ENCODE results near the gene LEMD2.
"Not testable (repeated sequence)": the region's sequence is repeated elsewhere in the genome, so short reads cannot be mapped to it uniquely, and the experiment has no call there.

Gene LEMD2

DNA sequence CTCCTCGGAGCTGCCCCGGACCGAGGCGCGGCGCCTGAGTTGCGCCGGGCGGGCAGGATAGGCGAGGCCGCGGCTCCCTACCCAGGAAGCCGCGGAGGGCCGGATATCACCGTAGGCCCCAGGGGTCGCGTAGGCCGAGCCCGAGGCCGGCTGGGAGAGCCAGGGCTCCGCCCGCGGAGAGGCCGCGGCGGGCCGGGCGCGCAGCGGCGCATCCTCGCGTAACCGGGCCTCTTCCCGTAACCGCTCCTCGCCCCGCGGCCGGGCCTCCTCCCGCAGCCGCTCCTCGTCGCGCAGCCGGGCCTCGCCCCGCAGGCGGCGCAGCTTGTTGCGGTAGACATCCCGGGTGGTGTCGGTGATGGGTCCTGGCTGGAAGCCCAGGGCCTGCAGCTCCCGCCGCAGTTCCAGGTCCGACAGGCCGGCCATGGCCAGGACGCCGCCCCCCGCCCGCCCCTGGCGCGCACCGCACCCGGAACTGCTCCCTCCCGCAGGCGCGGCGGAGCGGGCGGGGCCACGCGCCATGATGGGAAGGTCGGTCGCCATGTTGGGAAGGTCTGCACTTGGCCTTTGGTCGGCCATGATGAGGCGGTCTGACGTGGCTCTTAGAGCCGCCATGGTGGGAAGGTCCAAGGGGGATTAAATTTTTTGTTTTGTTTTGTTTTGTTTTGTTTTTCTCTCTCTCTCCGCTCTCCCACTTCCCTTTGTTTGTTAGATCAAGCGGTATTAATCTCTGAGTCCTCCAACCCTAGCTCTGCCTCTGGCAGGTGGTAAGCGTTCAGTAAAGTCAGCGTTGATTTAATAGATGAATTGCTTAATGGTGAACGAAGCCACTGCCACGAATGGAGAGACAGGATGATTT is at the start of gene LEMD2:
Gene LEMD2, minus strand, starts transcription at position 437 of the 856 bp plus-strand sequence. Its CDS starts 14 bp downstream, at position 423.
- DNase-seq (ENCODE audit: low spot score): peak; percentile 94

DNA sequence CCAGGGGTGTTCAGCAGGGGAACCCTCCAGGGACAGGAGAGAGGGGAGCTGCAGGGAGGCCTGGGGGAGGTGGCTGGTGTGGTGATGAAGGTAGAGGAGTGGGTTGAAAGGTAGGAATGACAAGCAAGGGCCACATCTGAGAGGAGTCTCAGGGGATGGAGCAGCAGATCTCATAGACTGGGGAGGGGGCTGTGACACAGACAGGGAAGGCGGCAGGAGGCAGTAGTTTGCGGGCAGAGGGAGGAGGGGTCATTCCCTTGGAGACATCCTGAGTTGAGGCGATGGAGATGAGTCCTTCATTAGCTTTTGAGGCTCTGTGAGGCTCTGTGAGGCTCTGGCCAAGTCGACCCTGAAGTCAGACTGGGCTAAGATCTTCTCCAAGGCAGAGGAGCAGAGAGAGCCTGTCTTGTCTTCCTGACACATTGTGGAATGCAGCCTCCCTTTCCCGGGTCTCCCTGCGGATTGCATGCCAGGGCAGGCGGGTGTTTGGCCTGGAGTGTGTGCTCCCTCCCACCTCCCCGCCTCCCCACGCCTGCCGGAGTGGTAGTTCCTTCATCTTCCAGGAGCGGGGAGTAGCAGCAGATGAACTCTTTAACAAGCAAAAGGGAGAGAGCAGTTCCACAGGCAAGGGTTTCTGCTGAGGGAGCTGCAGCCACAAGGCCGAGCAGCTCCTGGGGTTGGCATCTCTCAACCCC is 49.2 kb upstream of the LEMD2 start:
- DNase-seq (ENCODE audit: low spot score): no peak

DNA sequence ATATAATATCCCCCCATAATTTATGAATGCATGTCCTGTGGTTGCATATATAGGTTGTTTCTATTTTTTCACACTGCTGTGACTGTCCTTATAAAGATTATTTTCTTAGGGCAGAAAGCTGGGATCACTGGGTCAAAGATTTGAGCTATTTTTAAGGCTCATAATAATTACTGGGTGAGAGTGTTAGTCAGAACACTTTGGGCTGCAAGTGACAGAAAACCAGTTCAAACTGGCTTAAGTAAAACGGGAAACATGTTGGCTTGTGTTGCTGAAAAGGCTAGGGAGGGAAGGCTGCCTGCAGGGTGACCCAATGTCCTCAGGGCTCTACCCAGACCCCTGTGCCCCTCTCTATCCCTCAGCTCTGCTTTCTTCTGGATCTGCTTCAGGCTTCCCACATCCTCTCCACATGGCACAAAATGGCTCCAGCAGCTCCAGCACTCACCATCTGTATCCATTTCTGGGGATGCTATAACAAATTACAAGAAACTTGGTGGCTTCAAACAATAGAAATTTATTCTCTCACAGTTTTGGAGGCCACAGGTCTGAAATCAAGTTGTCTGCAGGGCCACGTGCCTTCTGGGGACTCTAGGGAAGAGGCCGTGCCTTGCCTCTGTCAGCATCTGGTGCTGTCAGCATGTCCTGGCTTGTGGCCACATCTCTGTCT is 48.0 kb upstream of the LEMD2 start:
- no peak for DNase-seq (ENCODE audit: low spot score)

DNA sequence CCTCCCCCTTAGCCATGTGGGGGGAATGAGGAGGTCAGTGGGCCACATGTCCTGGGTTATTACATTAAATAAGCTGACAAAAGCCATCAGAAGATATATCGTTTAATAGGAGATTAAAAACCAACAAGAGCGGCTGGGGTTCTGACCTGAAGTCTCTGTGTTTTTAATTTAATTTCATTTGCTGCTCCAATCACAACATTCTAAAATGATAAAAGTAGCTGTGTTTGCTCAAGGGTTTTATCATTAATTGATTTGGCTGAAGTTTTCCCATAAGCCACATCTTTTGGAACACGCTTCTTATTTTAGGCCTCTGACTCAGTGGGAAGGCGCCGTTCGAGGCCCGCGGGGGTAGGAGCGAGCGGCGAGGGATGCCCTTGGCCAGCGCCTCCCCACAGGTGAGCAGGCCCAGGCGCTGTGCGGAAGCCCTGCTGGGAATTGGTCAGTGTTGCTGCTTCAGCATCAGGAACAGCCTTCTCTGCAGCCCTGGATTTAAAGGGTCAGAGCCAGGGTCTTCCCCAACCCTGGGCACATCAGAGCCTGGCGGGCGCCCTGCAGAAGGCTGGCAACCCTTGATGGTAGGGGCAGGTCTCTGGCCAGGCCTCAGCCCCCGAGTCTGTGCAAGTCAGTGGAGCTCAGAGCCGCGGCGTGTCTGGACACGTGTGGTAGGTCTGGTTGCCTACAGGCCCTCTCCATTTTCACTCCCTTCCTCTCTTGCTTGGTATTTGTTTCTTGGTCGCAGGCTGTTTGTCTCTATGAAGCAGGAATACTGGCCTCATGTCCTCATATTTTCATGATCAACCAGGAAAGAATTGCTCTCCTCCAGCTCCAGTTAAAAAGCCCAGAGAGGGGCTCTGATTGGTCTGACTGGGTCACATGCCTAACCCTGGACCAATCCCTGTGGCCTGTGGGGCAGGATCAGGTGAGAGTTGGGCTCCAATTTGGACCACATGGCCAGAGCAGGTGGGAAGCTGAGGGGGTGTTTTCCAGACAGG is 45.8 kb upstream of the LEMD2 start:
- DNase-seq (ENCODE audit: low spot score): no peak

DNA sequence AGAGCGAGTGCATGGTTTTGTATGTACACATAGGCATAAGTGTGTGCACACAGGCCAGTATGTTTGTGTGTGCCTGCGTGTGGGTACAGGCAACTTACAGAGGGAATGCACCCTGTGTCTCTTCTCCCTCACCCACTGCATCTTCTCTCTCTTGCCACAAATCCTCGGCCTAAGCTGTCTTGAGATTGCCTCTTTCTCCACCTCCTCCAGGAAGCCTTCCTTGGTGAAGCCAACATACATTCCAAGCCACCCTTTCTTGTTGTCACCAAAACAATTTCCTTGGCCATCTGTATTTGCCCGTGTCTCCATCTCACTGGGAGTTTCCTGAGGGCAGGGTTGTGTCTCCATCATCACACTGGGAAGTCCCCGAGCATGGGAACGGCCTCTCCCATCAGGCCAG is 44.7 kb upstream of the LEMD2 start:
- DNase-seq (ENCODE audit: low spot score): no peak

DNA sequence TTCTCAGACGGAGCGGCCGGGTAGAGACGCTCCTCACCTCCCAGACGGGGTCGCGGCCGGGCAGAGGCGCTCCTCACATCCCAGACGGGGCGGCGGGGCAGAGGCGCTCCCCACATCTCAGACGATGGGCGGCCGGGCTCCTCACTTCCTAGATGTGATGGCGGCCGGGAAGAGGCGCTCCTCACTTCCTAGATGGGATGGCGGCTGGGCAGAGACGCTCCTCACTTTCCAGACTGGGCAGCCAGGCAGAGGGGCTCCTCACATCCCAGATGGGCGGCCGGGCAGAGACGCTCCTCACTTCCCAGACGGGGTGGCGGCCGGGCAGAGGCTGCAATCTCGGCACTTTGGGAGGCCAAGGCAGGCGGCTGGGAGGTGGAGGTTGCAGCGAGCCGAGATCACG is 43.9 kb upstream of the LEMD2 start:
- not testable (repeated sequence) for DNase-seq (ENCODE audit: low spot score)

DNA sequence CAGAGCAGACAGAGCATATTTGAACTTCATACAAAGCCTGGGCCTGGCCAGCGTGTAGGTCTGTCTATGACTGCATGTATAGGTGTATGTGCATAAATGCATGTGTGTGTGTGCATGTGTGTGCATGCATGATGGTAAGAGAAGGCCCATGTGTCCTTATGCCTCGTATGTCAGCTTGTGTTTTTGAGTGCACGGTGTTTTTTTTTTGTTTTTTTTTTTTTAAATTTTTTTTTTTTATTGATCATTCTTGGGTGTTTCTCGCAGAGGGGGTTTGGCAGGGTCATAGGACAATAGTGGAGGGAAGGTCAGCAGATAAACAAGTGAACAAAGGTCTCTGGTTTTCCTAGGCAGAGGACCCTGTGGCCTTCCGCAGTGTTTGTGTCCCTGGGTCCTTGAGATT is 42.8 kb upstream of the LEMD2 start:
- not testable (repeated sequence) for DNase-seq (ENCODE audit: low spot score)

DNA sequence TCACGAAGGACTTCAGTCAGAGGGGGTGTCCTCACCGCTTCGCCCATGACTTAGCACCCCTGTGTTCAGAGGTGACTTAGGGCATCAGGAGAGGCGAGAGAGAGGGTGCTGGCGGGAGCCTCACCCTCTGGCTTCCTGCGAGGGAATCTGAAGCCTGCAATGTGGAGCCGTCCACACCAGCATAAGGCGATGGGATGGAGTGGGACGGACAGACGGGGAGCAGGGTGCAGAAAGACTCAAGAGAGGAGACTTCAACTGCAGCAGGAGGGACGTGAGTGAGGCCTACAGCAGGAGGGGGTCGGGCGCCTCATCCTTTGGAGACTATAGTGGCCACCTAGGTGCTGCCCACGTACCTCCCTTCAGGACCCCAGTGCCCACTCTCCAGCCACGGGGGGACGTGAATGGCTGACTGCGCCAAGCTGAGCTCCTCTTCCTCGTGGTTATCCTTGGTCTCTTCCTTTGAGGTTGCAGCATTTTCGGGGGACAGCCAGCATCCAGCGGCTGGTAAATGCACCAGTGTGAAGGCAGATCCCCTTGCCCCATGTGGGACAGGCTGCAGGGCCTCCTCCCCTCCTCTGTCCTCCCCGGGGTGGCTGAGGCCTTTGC is 41.8 kb upstream of the LEMD2 start:
- DNase-seq (ENCODE audit: low spot score): no peak

DNA sequence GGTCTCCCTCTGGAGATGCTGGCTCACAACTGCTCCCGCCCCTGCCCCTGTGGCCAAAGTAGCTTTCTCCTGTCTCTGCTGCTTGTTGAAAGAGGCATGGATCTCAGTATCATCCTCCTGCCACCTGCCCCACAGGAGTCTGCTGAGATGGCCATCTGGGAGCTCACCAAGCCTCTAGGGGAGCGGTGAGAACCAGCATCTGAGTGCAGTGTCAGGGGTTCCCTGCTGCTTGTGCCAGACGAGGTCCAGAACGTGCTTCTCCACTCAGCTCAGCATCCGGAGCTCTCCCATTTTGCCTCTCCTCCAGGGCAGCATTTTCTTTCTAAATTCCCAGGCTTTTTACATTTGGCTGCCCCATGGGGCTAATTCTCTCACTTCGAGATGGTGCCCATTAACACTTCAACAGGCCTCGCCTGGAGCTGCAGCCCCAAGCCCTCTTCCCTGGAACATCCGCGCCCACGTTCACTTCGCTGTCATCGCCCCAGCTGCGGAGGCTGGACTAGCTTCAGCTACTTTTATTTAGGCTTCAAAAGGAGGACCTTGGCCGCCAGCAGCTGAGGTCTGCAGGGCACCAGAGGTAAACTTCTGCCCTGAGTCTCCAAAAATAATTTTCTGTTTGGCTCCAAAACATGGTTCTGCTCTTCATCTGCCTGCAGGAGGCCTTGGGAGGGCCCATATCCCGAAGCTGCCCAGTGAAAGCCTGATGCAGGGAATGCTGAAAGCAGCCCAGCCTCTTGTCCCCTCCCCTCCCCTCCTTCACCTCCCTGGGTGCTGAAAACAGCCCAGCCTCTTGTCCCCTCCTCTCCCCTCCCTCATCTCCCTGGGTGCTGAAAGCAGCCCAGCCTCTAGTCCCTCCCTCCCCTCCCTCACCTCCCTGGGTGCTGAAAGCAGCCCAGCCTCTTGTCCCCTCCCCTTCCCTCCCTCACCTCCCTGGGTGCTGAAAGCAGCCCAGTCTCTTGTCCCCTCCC is 40.1 kb upstream of the LEMD2 start:
- DNase-seq (ENCODE audit: low spot score): no peak

DNA sequence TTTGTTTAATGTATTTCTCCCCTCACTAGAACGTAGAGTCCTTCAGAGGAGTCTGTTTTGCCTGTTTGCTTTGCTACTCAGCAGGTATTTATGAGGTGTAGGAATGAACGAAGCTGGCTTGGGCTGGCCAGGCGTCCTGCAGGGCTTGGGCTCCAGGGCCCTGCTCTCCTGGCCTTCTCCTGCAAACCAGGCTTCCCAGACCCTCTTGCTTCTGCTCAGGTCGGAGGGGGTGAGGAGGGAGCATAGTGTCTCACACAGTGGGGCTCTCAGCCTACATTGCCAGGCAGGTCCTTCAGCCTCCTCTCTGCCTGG is 39.5 kb upstream of the LEMD2 start:
- no peak for DNase-seq (ENCODE audit: low spot score)

DNA sequence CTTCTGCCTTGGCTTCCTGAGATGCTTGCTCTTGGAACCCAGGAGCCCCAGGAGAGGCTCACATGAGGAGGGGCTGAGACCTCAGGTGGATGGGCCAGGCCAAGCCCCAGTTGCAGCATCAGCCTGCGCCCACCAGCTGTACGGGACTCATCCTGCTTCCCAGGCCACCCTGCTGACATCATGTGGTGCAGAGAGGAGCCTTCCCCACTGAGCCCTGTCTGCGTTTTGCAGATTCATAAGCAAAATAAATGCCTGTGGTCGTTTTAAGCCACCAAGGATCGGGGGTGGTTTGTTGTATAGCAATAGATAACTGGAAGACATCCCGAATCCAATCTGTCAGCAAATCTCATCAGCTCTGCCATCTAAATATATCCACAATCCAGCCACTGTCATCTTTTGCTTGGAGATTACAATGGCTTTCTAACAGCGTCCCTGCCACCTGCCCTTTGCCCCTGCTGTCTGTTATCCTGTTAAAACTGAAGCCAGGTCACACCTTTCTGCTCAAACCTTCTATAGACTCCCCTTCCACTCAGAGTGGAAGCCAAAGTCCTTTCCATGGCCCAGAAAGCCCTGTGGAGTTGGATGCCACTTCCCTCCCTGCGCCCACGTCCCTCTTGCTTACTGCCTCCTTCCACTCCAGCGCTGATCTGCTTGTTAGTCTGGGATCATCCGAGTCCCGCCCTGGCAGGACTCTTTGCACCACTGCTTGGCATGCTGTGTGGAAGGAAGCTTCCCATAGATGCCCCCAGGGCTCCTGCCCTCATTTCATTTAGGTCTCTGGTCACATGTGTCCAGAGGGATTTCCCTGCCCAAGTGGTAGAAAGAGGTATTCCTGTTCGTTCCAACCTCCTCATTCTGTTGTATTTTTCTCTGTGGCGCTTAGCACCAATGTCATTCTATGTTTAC is 38.9 kb upstream of the LEMD2 start:
- DNase-seq (ENCODE audit: low spot score): no peak

DNA sequence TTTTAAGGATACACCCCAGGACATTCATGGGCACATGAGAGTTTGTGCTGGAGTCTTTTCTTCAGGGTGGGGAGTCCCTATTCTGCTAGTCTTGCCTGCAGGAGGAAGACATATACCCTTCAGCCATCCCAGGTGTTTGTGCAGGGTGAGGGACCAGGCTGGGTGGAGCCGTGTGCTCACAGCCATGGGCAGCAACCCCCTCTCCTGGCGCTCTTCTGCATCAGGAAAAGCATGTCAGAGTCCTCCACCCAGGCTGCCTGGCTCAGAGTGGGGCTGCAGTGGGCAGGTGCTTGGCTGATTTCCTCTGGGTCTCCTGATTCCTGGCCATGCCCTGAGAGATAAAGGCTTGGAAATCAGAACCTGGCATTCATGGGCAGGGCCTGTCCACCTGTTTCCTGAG is 37.6 kb upstream of the LEMD2 start:
- no peak for DNase-seq (ENCODE audit: low spot score)

DNA sequence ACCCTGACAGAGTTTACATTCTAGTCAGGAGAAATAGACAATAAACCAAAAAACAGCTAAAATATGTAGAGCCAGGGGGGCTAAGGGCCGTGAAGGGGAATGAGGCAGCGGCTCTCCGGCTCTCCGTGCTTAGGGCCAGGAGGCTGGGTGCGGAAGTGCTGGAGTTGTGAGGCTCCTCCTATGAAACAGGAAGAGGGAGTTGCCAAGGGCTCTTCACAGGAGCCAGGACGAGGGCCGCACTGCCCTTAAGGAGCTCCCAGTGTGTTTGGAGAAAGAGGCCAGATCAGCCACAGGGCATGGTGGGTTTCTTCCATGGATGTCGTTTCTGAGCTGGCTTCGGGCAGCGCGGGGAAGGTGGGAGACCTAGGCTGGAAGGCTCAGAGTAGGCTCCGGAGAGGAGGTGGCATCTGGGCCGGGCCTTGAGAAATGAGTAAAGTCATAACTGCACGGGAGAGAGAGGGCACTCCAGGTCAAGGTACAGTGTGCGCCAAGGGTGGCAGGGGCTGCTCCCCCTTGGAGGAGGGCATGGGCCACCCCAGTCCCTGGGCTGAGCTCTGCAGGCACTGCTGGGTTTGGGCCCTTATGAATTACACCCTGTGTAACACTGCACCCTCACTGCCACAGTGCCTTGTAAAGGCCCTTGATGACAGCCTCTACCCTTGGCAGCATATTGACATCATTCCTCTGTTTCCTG is 35.7 kb upstream of the LEMD2 start:
- peak; percentile 70 for DNase-seq (ENCODE audit: low spot score)

DNA sequence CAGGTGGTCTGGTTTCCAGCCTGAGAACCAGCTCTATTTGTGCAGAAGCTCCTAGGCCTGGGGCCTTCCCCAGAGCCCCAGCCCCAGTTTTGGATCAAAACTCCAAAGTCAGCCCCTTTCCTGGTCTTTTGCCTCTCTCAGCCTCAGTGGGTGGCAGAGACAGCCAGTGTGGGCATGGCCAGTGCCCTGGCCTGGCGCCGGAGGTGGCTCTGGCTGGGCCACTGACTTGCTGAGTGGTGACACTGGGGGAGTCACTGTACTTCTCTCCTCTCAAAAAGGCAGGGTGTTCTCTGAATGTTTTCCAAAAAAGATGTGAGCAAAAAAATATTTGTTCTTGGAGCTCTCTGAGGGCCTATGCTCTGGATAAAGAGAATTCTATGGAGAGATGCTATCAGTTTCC is 34.9 kb upstream of the LEMD2 start:
- no peak for DNase-seq (ENCODE audit: low spot score)

DNA sequence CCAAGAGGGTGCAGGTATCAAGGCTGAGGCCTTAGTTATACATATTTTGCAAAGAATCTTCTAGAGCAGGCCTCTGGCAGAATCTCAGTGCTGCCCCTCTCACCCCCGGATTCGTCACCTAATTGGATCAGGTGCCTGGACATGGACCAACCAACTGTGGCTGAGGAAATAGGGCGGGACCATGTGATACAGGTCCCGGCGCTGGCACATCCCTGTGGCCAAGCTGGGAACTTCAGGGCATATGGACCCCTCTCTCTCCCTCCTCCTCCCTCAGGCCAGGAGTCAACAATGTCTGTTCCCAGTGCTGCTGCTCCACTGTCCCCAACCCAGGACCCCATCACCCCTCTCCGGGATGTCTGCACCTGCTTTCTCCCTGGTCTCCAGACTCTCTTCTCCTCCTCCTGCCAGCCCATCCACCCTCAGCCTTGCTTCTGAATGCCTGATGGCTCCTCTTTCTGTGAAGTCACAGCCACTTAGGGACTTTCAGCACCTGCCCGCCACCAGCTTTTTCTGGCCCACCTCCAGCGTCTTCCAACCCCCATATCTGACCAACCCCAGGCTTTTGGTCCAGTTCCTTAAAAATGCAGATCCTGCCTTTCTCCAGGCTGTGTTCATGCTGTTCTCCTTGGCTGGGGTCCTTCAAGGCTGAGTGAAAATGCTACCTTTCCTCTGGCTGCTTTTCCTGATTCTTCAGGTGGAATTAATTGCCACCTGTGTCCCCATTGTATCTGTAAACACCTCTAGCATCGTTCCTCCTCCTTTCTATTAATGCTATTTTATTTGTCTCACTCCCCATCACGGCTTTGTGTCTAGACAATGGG is 33.9 kb upstream of the LEMD2 start:
- DNase-seq (ENCODE audit: low spot score): peak; percentile 74

DNA sequence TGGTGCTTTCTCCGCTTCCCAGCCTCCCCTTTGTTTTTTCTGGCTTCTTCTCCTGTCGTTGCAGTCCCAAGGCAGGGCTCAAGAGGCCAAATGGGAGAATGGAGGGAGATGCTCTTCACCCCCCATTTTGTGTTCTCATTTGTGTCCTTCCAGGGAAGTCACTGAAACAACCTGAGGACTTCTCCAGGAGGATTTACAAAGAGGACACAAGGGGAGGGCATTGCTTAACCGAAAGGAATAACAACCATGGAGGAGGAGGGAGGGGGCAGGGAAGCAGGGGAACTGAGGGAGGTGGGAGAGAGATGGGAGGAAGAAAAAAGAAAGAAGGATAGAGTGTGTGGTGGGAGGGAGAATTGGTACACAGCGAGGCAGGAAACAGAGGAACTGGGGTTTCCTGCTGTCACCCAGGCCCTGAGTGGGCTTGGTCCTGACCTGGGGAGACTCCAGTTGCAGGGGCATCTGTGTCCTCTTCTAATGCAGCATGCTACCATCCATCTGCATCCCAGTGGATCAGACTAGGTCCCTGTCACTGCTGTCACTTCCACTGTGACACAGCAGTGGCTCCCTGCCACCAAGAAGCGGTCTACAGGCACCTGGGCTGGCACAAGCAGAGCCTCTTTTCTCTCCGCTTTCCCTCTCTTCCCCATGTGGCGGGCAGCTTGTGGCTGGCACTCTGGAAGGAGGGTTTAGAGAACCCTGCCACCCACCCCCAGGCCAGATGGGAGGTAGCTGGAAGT is 32.0 kb upstream of the LEMD2 start:
- no peak for DNase-seq (ENCODE audit: low spot score)

DNA sequence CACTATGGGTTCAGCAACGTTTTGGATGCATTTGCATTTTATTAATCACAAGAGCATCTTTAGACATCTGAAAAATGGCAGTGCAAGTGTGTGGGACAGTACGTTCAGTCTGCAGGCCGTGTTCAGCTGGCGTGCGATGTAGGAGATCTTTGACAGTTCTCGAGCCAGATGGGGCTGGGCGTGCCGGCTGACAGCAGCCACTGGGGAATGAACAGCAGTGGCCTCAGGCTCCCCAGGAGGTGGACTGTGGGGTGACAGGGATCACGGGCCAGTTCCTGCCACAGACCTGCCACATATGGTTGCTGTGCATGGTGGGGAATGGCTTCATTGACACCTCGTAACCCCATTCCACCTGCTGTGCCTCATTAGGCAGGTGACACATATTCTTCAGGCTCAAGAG is 31.3 kb upstream of the LEMD2 start:
- DNase-seq (ENCODE audit: low spot score): no peak

Data from COLO829 (cell line).